WTC11 (cell line): ENCODE data around the gene TNXB.

Experiments
- E2F5 ChIP-seq: sonication (generic); formaldehyde crosslinking; IDR thresholded peaks from 2 replicates; pipeline ENCODE4 v1.8.1; 2022; ENCODE audit warnings: mild to moderate bottlenecking, moderate library complexity, missing genetic modification reagents
- FOXP4 ChIP-seq: sonication (generic); formaldehyde crosslinking; IDR thresholded peaks from 2 replicates; pipeline ENCODE4 v1.8.0; 2022; ENCODE audit warnings: mild to moderate bottlenecking, missing genetic modification reagents
- GTF2I ChIP-seq: fragments of 250-450 bp; sonication (Bioruptor Pico); conservative IDR thresholded peaks from 2 replicates; pipeline ENCODE4 v1.4.0; 2021; ENCODE audit warnings: mild to moderate bottlenecking
- NFYB ChIP-seq: sonication (generic); formaldehyde crosslinking; conservative IDR thresholded peaks from 2 replicates; pipeline ENCODE4 v1.8.0; 2022; ENCODE audit warnings: low read depth, missing genetic modification reagents
- PREB ChIP-seq: sonication (generic); formaldehyde crosslinking; IDR thresholded peaks from 2 replicates; pipeline ENCODE4 v1.8.1; 2022; ENCODE audit warnings: mild to moderate bottlenecking, missing genetic modification reagents, moderate library complexity, borderline replicate concordance
- SP1 ChIP-seq: sonication (generic); formaldehyde crosslinking; conservative IDR thresholded peaks from 2 replicates; pipeline ENCODE4 v1.8.1; 2022; ENCODE audit warnings: missing genetic modification reagents
- TP53 ChIP-seq: sonication (generic); formaldehyde crosslinking; IDR thresholded peaks from 2 replicates; pipeline ENCODE4 v1.8.1; 2023; ENCODE audit warnings: mild to moderate bottlenecking, missing genetic modification reagents
- ZNF396 ChIP-seq: fragments of 250-450 bp; sonication (Bioruptor Pico); IDR thresholded peaks from 2 replicates; pipeline ENCODE4 v1.8.0; 2021; ENCODE audit warnings: mild to moderate bottlenecking, moderate library complexity, borderline replicate concordance
- TF ChIP-seq, protein P1 (sequence below): sonication (generic); formaldehyde crosslinking; IDR thresholded peaks from 2 replicates; pipeline ENCODE4 v1.8.0; 2022; ENCODE audit warnings: mild to moderate bottlenecking, missing genetic modification reagents
- TF ChIP-seq, protein P2 (sequence below): sonication (generic); formaldehyde crosslinking; IDR thresholded peaks from 2 replicates; pipeline ENCODE4 v1.8.1; 2023; ENCODE audit warnings: mild to moderate bottlenecking, moderate library complexity, missing genetic modification reagents
- TF ChIP-seq, protein P3 (sequence below): sonication (generic); formaldehyde crosslinking; IDR thresholded peaks from 2 replicates; pipeline ENCODE4 v1.8.0; 2023; ENCODE audit warnings: mild to moderate bottlenecking, missing genetic modification reagents
- TF ChIP-seq, protein P4 (sequence below): fragments of 200-600 bp; IDR thresholded peaks from 2 replicates; pipeline ENCODE4 v1.8.0; 2022; ENCODE audit warnings: antibody characterized with exemption
- TF ChIP-seq, protein P5 (sequence below): sonication (generic); formaldehyde crosslinking; IDR thresholded peaks from 2 replicates; pipeline ENCODE4 v1.8.0; 2022; ENCODE audit warnings: mild to moderate bottlenecking, missing genetic modification reagents
- TF ChIP-seq, protein P6 (sequence below): sonication (generic); formaldehyde crosslinking; IDR thresholded peaks from 2 replicates; pipeline ENCODE4 v1.8.1; 2022; ENCODE audit warnings: low read depth, mild to moderate bottlenecking, moderate library complexity, missing genetic modification reagents, borderline replicate concordance

DNA sequence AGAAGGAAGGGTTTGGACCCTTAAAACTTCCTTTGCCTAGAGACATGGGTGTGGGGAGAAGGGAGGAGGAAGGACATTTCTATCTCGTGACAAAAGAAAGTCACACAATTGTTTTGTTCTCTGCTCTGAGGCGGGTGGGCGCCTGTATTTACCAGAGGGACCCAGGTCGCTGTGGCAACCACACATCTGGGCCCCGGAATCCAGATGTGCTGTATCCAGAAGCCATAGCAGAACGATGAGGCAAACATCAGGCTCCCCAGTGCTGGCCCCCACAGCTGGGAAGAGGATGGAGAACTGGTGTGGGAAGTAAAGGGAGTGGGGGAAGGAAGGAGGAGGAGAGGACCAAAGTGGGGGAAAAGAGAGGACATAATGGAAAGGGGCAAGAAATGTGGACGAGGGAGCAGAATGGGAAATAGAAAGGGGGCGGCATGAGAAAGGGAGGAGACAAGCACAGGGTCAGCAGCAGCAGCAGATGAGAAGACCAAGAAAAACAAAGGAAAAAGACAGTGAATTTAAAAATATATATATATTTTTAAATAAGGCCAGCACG lies 3.4 kb upstream of the TNXB start:
- TF ChIP-seq, protein P1, sequence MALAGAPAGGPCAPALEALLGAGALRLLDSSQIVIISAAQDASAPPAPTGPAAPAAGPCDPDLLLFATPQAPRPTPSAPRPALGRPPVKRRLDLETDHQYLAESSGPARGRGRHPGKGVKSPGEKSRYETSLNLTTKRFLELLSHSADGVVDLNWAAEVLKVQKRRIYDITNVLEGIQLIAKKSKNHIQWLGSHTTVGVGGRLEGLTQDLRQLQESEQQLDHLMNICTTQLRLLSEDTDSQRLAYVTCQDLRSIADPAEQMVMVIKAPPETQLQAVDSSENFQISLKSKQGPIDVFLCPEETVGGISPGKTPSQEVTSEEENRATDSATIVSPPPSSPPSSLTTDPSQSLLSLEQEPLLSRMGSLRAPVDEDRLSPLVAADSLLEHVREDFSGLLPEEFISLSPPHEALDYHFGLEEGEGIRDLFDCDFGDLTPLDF (CRISPR knock-in tag): no peak
- TF ChIP-seq, protein P2, sequence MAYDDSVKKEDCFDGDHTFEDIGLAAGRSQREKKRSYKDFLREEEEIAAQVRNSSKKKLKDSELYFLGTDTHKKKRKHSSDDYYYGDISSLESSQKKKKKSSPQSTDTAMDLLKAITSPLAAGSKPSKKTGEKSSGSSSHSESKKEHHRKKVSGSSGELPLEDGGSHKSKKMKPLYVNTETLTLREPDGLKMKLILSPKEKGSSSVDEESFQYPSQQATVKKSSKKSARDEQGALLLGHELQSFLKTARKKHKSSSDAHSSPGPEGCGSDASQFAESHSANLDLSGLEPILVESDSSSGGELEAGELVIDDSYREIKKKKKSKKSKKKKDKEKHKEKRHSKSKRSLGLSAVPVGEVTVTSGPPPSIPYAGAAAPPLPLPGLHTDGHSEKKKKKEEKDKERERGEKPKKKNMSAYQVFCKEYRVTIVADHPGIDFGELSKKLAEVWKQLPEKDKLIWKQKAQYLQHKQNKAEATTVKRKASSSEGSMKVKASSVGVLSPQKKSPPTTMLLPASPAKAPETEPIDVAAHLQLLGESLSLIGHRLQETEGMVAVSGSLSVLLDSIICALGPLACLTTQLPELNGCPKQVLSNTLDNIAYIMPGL (CRISPR knock-in tag): no peak
- TF ChIP-seq NFYB (no peak), TP53 (CRISPR knock-in tag) (no peak), ZNF396 (CRISPR knock-in tag) (no peak), PREB (CRISPR knock-in tag) (no peak), E2F5 (CRISPR knock-in tag) (no peak), SP1 (no peak), GTF2I (CRISPR knock-in tag) (no peak), FOXP4 (CRISPR knock-in tag) (no peak)
- TF ChIP-seq, protein P3, sequence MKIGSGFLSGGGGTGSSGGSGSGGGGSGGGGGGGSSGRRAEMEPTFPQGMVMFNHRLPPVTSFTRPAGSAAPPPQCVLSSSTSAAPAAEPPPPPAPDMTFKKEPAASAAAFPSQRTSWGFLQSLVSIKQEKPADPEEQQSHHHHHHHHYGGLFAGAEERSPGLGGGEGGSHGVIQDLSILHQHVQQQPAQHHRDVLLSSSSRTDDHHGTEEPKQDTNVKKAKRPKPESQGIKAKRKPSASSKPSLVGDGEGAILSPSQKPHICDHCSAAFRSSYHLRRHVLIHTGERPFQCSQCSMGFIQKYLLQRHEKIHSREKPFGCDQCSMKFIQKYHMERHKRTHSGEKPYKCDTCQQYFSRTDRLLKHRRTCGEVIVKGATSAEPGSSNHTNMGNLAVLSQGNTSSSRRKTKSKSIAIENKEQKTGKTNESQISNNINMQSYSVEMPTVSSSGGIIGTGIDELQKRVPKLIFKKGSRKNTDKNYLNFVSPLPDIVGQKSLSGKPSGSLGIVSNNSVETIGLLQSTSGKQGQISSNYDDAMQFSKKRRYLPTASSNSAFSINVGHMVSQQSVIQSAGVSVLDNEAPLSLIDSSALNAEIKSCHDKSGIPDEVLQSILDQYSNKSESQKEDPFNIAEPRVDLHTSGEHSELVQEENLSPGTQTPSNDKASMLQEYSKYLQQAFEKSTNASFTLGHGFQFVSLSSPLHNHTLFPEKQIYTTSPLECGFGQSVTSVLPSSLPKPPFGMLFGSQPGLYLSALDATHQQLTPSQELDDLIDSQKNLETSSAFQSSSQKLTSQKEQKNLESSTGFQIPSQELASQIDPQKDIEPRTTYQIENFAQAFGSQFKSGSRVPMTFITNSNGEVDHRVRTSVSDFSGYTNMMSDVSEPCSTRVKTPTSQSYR (CRISPR knock-in tag): no peak
- TF ChIP-seq, protein P4, sequence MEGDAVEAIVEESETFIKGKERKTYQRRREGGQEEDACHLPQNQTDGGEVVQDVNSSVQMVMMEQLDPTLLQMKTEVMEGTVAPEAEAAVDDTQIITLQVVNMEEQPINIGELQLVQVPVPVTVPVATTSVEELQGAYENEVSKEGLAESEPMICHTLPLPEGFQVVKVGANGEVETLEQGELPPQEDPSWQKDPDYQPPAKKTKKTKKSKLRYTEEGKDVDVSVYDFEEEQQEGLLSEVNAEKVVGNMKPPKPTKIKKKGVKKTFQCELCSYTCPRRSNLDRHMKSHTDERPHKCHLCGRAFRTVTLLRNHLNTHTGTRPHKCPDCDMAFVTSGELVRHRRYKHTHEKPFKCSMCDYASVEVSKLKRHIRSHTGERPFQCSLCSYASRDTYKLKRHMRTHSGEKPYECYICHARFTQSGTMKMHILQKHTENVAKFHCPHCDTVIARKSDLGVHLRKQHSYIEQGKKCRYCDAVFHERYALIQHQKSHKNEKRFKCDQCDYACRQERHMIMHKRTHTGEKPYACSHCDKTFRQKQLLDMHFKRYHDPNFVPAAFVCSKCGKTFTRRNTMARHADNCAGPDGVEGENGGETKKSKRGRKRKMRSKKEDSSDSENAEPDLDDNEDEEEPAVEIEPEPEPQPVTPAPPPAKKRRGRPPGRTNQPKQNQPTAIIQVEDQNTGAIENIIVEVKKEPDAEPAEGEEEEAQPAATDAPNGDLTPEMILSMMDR: no peak
- TF ChIP-seq, protein P5, sequence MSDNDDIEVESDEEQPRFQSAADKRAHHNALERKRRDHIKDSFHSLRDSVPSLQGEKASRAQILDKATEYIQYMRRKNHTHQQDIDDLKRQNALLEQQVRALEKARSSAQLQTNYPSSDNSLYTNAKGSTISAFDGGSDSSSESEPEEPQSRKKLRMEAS (CRISPR knock-in tag): no peak
- TF ChIP-seq, protein P6, sequence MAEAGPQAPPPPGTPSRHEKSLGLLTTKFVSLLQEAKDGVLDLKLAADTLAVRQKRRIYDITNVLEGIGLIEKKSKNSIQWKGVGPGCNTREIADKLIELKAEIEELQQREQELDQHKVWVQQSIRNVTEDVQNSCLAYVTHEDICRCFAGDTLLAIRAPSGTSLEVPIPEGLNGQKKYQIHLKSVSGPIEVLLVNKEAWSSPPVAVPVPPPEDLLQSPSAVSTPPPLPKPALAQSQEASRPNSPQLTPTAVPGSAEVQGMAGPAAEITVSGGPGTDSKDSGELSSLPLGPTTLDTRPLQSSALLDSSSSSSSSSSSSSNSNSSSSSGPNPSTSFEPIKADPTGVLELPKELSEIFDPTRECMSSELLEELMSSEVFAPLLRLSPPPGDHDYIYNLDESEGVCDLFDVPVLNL (CRISPR knock-in tag): no peak
